Mesothelial cell of epicardium (in vitro differentiated cells): ENCODE results near the gene SYAP1. TPM values are rescaled to one million over a fixed set of nuclear protein-coding genes. Genes with fewer than 3 reads are reported as not detected.
"Not testable (repeated sequence)": the region's sequence is repeated elsewhere in the genome, so short reads cannot be mapped to it uniquely, and the experiment has no call there.

Experiments used
- DNase-seq, 2 experiments: peaks; one replicate each; pipeline ENCODE4 v3.0.0; 2021; ENCODE audit warnings: low spot score in 2 of 2; ENCODE audit not compliant: unreplicated experiment in 2 of 2
- H3K27ac Mint-ChIP-seq: 2 replicates; pipeline ENCODE4 v1.8.0; 2021; ENCODE audit warnings: mixed read lengths
- H3K27me3 Mint-ChIP-seq: 2 replicates; pipeline ENCODE4 v1.8.0; 2021; ENCODE audit warnings: low read depth, mixed read lengths
- H3K36me3 Mint-ChIP-seq: 2 replicates; pipeline ENCODE4 v1.8.0; 2021; ENCODE audit warnings: mixed read lengths
- H3K4me1 Mint-ChIP-seq: 2 replicates; pipeline ENCODE4 v1.8.0; 2021; ENCODE audit warnings: mixed read lengths
- H3K4me3 Mint-ChIP-seq: 2 replicates; pipeline ENCODE4 v1.8.0; 2021; ENCODE audit warnings: mild to moderate bottlenecking, moderate library complexity, mixed read lengths
- H3K9me3 Mint-ChIP-seq: 2 replicates; pipeline ENCODE4 v1.8.0; 2021; ENCODE audit warnings: mixed read lengths
- total RNA-seq: library from RNA; stranded (reverse); gene quantifications from 3 replicates; pipeline ENCODE4 v1.2.1, GENCODE V29; 2021
- TF ChIP-seq, protein P1 (sequence below): fragments of 200-600 bp; sonication (generic); IDR thresholded peaks from one replicate; pipeline ENCODE4 v1.5.0; 2021; ENCODE audit warnings: antibody characterized with exemption; ENCODE audit not compliant: unreplicated experiment

Gene SYAP1
- total RNA-seq, 1 donor from 2014 or later = 41.1 TPM

DNA sequence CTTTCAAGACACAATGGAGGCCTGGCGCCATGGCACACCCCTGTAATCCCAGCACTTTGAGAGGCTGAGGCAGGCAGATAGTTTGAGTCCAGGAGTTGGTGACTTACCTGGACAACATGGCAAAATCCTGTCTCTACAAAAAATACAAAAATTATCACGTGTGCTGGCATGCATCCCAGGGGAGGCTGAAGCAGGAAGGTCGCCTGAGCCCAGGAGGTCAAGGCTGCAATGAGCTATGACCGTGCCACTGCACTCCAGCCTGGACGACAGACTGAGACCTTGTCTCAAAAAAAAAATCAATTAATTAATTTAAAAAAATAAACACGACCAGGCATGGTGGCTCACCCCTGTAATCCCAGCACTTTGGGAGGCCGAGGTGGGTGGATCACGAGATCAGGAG lies 4.9 kb upstream of the SYAP1 start:
- no peak for DNase-seq
- Mint-ChIP-seq H3K27me3 (no peaks in the 10 kb centered on the region), H3K4me3 (peak overlapping the region; percentile 17), H3K4me1 (peaks cover 27% of the 10 kb centered on the region), H3K27ac (no peak overlapping the region), H3K36me3 (peaks cover 3% of the 10 kb centered on the region), H3K9me3 (no peaks in the 10 kb centered on the region)
- TF ChIP-seq, protein P1, sequence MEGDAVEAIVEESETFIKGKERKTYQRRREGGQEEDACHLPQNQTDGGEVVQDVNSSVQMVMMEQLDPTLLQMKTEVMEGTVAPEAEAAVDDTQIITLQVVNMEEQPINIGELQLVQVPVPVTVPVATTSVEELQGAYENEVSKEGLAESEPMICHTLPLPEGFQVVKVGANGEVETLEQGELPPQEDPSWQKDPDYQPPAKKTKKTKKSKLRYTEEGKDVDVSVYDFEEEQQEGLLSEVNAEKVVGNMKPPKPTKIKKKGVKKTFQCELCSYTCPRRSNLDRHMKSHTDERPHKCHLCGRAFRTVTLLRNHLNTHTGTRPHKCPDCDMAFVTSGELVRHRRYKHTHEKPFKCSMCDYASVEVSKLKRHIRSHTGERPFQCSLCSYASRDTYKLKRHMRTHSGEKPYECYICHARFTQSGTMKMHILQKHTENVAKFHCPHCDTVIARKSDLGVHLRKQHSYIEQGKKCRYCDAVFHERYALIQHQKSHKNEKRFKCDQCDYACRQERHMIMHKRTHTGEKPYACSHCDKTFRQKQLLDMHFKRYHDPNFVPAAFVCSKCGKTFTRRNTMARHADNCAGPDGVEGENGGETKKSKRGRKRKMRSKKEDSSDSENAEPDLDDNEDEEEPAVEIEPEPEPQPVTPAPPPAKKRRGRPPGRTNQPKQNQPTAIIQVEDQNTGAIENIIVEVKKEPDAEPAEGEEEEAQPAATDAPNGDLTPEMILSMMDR = no peak

DNA sequence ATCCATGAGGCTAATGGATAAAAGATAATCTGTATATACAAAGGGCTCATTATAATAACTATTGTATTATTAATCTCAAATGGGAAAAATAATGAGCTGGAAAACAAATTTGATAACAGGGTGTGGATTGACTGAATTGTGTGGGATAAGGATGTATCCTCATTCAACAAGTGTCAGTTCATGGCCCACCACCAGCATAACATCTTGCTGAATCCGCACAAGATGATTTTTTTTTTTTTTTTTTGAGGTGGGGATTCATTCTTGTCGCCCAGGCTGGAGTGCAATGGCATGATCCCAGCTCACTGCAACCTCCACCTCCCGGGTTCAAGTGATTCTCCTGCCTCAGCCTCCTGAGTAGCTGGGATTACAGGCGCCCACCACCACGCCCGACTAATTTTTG lies 3.8 kb upstream of the SYAP1 start:
- not testable (repeated sequence) for H3K36me3 Mint-ChIP-seq, DNase-seq, H3K9me3 Mint-ChIP-seq, H3K4me3 Mint-ChIP-seq, H3K27me3 Mint-ChIP-seq, H3K27ac Mint-ChIP-seq
- peaks cover 26% of the 10 kb centered on the region for H3K4me1 Mint-ChIP-seq

GRCh38 chrX:16716451-16716850 lies 3.0 kb upstream of the SYAP1 start:
- H3K27me3 Mint-ChIP-seq, H3K36me3 Mint-ChIP-seq, DNase-seq, H3K27ac Mint-ChIP-seq, H3K9me3 Mint-ChIP-seq, H3K4me3 Mint-ChIP-seq: not testable (repeated sequence)
- peaks cover 25% of the 10 kb centered on the region for H3K4me1 Mint-ChIP-seq

DNA sequence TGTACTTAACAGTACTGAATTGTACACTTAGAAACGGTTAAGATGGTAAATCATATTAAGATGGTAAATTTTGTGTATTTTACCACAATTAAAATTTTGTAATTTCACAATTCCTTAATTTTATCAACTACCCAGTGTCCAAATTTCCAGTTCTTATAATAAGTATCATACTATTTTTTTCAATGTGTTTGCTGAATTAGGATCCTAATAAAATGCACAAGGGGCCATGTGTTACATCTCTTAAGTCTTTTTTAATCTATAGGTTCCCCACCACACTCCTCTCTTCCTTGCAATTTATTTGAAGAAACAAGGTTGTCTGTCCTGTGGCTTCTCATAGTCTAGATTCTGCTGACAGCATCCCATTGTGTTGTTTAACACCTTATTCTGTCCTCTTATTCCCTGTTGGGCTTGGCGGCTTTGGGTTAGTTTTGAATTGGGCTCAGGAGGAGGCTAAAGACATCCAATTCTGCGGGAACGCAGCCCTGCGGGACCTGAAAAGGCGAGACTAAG lies 533 bp upstream of the SYAP1 start:
- DNase-seq = no peak
- Mint-ChIP-seq H3K9me3 (no peaks in the 10 kb centered on the region), H3K4me3 (peak overlapping the region; percentile 97), H3K27ac (peak overlapping the region; percentile 99), H3K36me3 (peaks cover 3% of the 10 kb centered on the region), H3K27me3 (no peaks in the 10 kb centered on the region), H3K4me1 (peaks cover 27% of the 10 kb centered on the region)
- TF ChIP-seq, protein P1 = no peak

DNA sequence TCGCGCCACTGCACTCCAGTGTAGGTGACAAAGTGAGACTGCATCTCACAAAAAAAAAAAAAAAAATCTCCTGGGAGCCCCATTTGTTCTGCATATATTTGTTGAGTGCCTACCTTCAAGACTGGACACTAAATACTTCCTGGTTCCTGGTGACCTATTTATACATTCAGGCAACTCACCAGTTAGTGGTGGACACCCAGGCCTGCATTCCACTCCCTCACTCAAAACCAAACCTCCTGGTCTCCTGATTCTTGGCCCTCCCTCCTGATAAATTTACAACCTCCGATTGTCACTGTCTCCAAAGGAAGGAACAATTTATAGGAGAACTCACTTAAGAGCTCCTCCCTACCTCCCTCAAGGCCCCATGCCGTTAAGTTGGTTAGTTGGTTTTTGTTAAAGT lies 3.1 kb downstream of the SYAP1 start:
- DNase-seq = no peak
- TF ChIP-seq, protein P1 = no peak
- peak overlapping the region; percentile 70 for H3K27ac Mint-ChIP-seq
- H3K27me3 Mint-ChIP-seq = no peaks in the 10 kb centered on the region
- H3K36me3 Mint-ChIP-seq = peaks cover 11% of the 10 kb centered on the region
- H3K4me3 Mint-ChIP-seq = no peak overlapping the region
- H3K4me1 Mint-ChIP-seq = peaks cover 29% of the 10 kb centered on the region
- H3K9me3 Mint-ChIP-seq = peaks cover 3% of the 10 kb centered on the region

GRCh38 chrX:16725072-16725471 lies 5.7 kb downstream of the SYAP1 start:
- TF ChIP-seq, protein P1 = no peak
- Mint-ChIP-seq H3K4me1 (peaks cover 23% of the 10 kb centered on the region), H3K4me3 (no peak overlapping the region), H3K27me3 (no peaks in the 10 kb centered on the region), H3K27ac (no peak overlapping the region), H3K36me3 (peaks cover 22% of the 10 kb centered on the region), H3K9me3 (peaks cover 7% of the 10 kb centered on the region)
- no peak for DNase-seq

- Mint-ChIP-seq H3K4me1 (peaks cover 11% of the 10 kb centered on the region), H3K27ac (peak overlapping the region; percentile 39), H3K36me3 (peaks cover 28% of the 10 kb centered on the region)
- DNase-seq, H3K9me3 Mint-ChIP-seq, H3K27me3 Mint-ChIP-seq, H3K4me3 Mint-ChIP-seq: not testable (repeated sequence)
Observed at GRCh38 chrX:16726347-16726988, 7.1 kb downstream of the SYAP1 start.
